HepG2 (cell line): ENCODE measurements around the gene ATAD3C. TPM values are rescaled to one million over a fixed set of nuclear protein-coding genes. Genes with fewer than 3 reads are reported as not detected.

Experiments used
- CBFB ChIP-seq: sonication (generic); formaldehyde crosslinking; IDR thresholded peaks from 2 replicates; pipeline ENCODE4 v1.4.0; 2020; ENCODE audit warnings: missing genetic modification reagents
- IKZF1 ChIP-seq: fragments of 450-650 bp; IDR thresholded peaks from 2 replicates; pipeline ENCODE4 v1.7.1; 2016
- MEIS2 ChIP-seq: sonication (generic); formaldehyde crosslinking; IDR thresholded peaks from 2 replicates; pipeline ENCODE4 v1.9.0; 2021; ENCODE audit warnings: mild to moderate bottlenecking, missing genetic modification reagents
- RBAK ChIP-seq: sonication (generic); formaldehyde crosslinking; IDR thresholded peaks from 2 replicates; pipeline ENCODE4 v1.5.1; 2020; ENCODE audit warnings: mild to moderate bottlenecking, missing genetic modification reagents
- REST ChIP-seq, 2 experiments: IDR thresholded peaks; 2 replicates each; pipeline ENCODE4 v1.6.1; 2011 to 2012; ENCODE audit warnings: low read length in 2 of 2, borderline replicate concordance in 1 of 2, low read depth in 1 of 2, mild to moderate bottlenecking in 1 of 2, moderate library complexity in 1 of 2
- TCF12 ChIP-seq, 2 experiments: fragments of 450-650 bp in 1 of 2; sonication (generic) in 1 of 2; formaldehyde crosslinking in 1 of 2; IDR thresholded peaks; 2 replicates each; pipeline versions ENCODE4 v1.6.1 to v1.8.0; 2017 to 2022; ENCODE audit warnings: antibody characterized with exemption in 1 of 2, mild to moderate bottlenecking in 1 of 2, missing genetic modification reagents in 1 of 2, moderate library complexity in 1 of 2
- ZFAT ChIP-seq: sonication (generic); formaldehyde crosslinking; conservative IDR thresholded peaks from 2 replicates; pipeline ENCODE4 v1.8.1; 2023; ENCODE audit warnings: missing genetic modification reagents, inconsistent platforms
- ZFP90 ChIP-seq: sonication (generic); formaldehyde crosslinking; IDR thresholded peaks from 2 replicates; pipeline ENCODE4 v1.8.0; 2022; ENCODE audit warnings: missing genetic modification reagents, mild to moderate bottlenecking, inconsistent platforms, borderline replicate concordance
- ZNF225 ChIP-seq: sonication (generic); formaldehyde crosslinking; IDR thresholded peaks from 2 replicates; pipeline ENCODE4 v1.4.0; 2020; ENCODE audit warnings: mild to moderate bottlenecking, missing genetic modification reagents
- ZNF460 ChIP-seq: sonication (generic); formaldehyde crosslinking; IDR thresholded peaks from 2 replicates; pipeline ENCODE4 v1.5.1; 2020; ENCODE audit warnings: missing genetic modification reagents, mild to moderate bottlenecking, borderline replicate concordance
- ZNF567 ChIP-seq: sonication (generic); formaldehyde crosslinking; IDR thresholded peaks from 2 replicates; pipeline ENCODE4 v1.8.1; 2023; ENCODE audit warnings: mild to moderate bottlenecking, missing genetic modification reagents, borderline replicate concordance
- ZNF747 ChIP-seq: sonication (generic); formaldehyde crosslinking; IDR thresholded peaks from 2 replicates; pipeline ENCODE4 v1.8.1; 2023; ENCODE audit warnings: missing genetic modification reagents, mild to moderate bottlenecking, borderline replicate concordance
- ZNF800 ChIP-seq: sonication (generic); formaldehyde crosslinking; IDR thresholded peaks from 2 replicates; pipeline ENCODE4 v1.4.0; 2020; ENCODE audit warnings: missing genetic modification reagents
- polyA plus RNA-seq, 8 experiments: library from polyadenylated mRNA; depleted of rRNA in 3 of 8; stranded (reverse) in 7 of 8; unstranded in 1 of 8; fragments of >200 nt; fragmentation: Illumina TruSeq in 4 of 8; extraction: Trizol in 4 of 8; gene quantifications; 2 replicates each; pipeline versions ENCODE4 v1.2.1 to v1.2.3, GENCODE V29; 2011 to 2016; ENCODE audit warnings: low read depth in 4 of 8, missing spikeins in 1 of 8, mixed read lengths in 1 of 8; ENCODE audit not compliant: insufficient read depth in 1 of 8
- total RNA-seq, 5 experiments: library from RNA; depleted of rRNA; stranded (reverse); fragments of >200 nt; fragmentation: Illumina TruSeq; extraction: Trizol; gene quantifications; 2 replicates each; pipeline ENCODE4 v1.2.3, GENCODE V29; 2016; ENCODE audit warnings: low read depth in 1 of 5
- TF ChIP-seq, protein P1 (sequence below): sonication (generic); formaldehyde crosslinking; IDR thresholded peaks from 2 replicates; pipeline ENCODE4 v1.5.1; 2020; ENCODE audit warnings: mild to moderate bottlenecking, missing genetic modification reagents, moderate library complexity
- TF ChIP-seq, protein P2 (sequence below): sonication (generic); formaldehyde crosslinking; IDR thresholded peaks from 2 replicates; pipeline ENCODE4 v1.8.0; 2022; ENCODE audit warnings: mild to moderate bottlenecking, missing genetic modification reagents

Gene ATAD3C
- total and polyA plus RNA-seq, 2 of the 13 experiments (the other 11 are each of a cell fraction or from before 2014, with no cell fraction given), result 2.4 to 3.2 TPM

DNA sequence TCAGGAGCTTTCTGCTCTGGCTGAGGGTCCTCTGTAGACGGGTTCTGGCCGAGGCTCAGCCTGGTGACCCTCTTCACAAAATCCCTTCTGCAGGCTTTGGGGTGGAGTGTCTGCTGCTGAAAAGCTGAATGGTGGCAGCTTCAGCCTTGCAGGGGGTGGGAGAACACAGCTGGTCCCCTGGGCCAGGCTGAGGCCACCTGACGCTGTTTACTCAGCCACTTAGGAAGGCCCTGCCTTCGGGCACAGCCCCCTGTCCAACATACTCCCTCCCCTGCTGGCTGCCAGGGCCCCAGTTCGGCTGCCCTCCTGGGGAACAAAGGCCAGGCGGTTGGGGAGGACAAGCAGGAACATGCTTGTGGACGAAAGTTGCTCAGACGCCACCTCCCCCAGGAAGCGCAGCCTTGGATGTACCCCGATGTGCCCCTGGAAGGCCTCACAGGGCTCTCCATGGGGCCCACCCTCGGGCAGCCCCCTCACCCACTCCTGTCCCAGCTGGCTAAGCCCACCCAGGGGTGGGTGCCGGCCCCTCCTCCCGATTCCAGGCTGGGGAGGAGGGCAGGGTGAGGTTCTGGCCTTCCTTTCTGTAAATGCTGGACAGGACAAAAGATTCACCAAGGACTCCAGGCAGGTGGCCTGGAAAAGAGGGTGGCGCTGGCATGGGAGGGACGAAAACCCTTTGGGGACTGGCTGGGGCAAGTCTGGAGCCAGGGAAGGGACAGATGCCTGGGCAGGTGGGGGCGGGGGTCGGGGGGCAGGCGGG lies 28.2 kb upstream of the ATAD3C start, which contains the start of gene ANKRD65 (continued):
- TF ChIP-seq, protein P1, sequence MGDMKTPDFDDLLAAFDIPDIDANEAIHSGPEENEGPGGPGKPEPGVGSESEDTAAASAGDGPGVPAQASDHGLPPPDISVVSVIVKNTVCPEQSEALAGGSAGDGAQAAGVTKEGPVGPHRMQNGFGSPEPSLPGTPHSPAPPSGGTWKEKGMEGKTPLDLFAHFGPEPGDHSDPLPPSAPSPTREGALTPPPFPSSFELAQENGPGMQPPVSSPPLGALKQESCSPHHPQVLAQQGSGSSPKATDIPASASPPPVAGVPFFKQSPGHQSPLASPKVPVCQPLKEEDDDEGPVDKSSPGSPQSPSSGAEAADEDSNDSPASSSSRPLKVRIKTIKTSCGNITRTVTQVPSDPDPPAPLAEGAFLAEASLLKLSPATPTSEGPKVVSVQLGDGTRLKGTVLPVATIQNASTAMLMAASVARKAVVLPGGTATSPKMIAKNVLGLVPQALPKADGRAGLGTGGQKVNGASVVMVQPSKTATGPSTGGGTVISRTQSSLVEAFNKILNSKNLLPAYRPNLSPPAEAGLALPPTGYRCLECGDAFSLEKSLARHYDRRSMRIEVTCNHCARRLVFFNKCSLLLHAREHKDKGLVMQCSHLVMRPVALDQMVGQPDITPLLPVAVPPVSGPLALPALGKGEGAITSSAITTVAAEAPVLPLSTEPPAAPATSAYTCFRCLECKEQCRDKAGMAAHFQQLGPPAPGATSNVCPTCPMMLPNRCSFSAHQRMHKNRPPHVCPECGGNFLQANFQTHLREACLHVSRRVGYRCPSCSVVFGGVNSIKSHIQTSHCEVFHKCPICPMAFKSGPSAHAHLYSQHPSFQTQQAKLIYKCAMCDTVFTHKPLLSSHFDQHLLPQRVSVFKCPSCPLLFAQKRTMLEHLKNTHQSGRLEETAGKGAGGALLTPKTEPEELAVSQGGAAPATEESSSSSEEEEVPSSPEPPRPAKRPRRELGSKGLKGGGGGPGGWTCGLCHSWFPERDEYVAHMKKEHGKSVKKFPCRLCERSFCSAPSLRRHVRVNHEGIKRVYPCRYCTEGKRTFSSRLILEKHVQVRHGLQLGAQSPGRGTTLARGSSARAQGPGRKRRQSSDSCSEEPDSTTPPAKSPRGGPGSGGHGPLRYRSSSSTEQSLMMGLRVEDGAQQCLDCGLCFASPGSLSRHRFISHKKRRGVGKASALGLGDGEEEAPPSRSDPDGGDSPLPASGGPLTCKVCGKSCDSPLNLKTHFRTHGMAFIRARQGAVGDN (CRISPR knock-in tag), result peak; percentile 93
- no peak for TF ChIP-seq ZNF747
- no peak for TF ChIP-seq IKZF1
- TF ChIP-seq, protein P2, sequence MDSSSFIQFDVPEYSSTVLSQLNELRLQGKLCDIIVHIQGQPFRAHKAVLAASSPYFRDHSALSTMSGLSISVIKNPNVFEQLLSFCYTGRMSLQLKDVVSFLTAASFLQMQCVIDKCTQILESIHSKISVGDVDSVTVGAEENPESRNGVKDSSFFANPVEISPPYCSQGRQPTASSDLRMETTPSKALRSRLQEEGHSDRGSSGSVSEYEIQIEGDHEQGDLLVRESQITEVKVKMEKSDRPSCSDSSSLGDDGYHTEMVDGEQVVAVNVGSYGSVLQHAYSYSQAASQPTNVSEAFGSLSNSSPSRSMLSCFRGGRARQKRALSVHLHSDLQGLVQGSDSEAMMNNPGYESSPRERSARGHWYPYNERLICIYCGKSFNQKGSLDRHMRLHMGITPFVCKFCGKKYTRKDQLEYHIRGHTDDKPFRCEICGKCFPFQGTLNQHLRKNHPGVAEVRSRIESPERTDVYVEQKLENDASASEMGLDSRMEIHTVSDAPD, result peak; percentile 53; the same call in 1 of the 2 replicates
- no peak; the same call in 1 of the 2 replicates for TF ChIP-seq ZNF800
- 0 out of 2 replicates have a peak, but pooled peaks have one; percentile 35 for TF ChIP-seq CBFB
- TF ChIP-seq ZNF225, result no peak
- peak; percentile 69; the same call in 1 of the 2 replicates for TF ChIP-seq MEIS2 (CRISPR knock-in tag)
- TF ChIP-seq TCF12 (IDR thresholded peaks at IDR 0.05), result no peak
- no peak for TF ChIP-seq TCF12 (CRISPR knock-in tag; IDR thresholded peaks at IDR 0.05)
- TF ChIP-seq RBAK (CRISPR knock-in tag), result no peak; the same call in 1 of the 2 replicates
- no peak; the same call in 1 of the 2 replicates for TF ChIP-seq ZFP90 (CRISPR knock-in tag)
- TF ChIP-seq ZNF460 (CRISPR knock-in tag), result no peak
- no peak for TF ChIP-seq ZNF567 (CRISPR knock-in tag)
- TF ChIP-seq REST (IDR thresholded peaks at IDR 0.05; ENCODE audit: borderline replicate concordance in 1 of 2, low read depth in 1 of 2, low read length in 2 of 2), result no peak
- no peak for TF ChIP-seq ZFAT (CRISPR knock-in tag)
